TTC549 (cell line): ENCODE measurements around the gene DUSP7.
"Not testable (repeated sequence)": the region's sequence is repeated elsewhere in the genome, so short reads cannot be mapped to it uniquely, and the experiment has no call there.

Experiments
- FAIRE-seq: peaks from 2 replicates; lab custom pipeline; 2012; peaks lifted over from hg19 to GRCh38; lab: Jason Lieb, UNC

DUSP7 gene

GRCh38 chr3:52046902-52047239, 9.5 kb downstream of the DUSP7 start:
- FAIRE-seq: no peak

- no peak for FAIRE-seq
These were observed 10.0 kb downstream of the DUSP7 start for GRCh38 chr3:52046186-52046901.

GRCh38 chr3:52044869-52045619, 11.3 kb downstream of the DUSP7 start:
- FAIRE-seq: no peak

- no peak for FAIRE-seq
These were observed 12.6 kb downstream of the DUSP7 start for GRCh38 chr3:52043750-52044149.

DNA sequence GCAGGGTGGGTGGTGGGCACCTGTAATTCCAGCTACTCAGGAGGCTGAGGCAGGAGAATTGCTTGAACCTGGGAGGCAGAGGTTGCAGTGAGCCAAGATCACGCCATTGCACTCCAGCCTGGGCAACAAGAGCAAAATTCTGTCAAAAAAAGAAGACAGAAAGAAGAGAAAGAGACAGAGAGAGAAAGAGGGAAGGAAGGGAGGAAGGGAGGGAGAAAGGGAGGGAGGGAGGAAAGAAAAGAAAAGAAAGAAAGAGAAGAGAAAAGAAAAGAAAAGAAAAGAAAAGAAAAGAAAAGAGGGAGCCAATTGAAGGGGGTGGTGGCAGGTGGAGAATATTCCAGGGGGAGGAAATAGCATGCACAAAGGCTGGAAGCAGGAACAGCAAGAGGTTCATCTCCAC, 13.3 kb downstream of the DUSP7 start:
- not testable (repeated sequence) for FAIRE-seq

GRCh38 chr3:52041118-52041731, 15.1 kb downstream of the DUSP7 start:
- no peak for FAIRE-seq

DNA sequence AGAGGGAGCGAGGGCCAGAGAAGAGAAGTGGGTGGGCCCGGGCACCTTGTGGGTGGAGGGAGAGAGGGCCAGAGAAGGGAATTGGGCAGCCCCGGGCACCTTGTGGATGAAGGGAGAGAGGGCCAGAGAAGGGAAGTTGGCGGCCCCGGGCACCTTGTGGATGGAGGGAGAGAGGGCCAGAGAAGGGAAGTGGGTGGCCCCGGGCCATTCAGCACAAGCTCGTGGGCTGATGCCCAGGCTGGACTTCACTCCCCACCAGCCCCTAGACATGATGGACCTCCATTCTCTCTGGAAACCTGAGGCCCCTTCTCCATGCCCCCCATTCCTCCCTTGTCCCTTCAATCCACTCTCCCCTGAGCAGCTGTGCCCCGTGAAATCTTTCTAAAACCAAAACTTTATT, 15.8 kb downstream of the DUSP7 start:
- FAIRE-seq: no peak

DNA sequence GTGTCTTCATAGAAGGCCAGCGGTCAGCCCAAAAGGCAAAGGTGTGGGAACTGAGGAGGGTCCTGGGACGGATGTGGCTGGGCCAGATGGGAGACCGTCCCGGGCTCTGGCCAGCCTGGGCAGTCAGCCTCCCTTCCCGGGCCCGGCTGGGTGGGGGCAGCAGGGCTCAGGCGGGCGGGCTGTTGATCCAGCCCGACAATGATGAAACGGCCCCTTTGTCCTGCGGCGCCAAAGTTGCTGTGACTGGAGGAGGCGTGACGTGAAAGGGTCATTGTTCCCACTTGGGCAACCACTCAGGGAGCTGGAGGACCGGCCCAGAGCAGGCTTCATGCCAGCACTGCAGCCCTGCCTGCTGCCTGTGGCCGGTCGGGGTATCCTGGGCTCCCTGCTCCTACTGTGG, 16.5 kb downstream of the DUSP7 start:
- FAIRE-seq: no peak

GRCh38 chr3:52039426-52039825, 16.9 kb downstream of the DUSP7 start:
- no peak for FAIRE-seq

- no peak for FAIRE-seq
These were observed 18.1 kb downstream of the DUSP7 start for GRCh38 chr3:52038227-52038626.

DNA sequence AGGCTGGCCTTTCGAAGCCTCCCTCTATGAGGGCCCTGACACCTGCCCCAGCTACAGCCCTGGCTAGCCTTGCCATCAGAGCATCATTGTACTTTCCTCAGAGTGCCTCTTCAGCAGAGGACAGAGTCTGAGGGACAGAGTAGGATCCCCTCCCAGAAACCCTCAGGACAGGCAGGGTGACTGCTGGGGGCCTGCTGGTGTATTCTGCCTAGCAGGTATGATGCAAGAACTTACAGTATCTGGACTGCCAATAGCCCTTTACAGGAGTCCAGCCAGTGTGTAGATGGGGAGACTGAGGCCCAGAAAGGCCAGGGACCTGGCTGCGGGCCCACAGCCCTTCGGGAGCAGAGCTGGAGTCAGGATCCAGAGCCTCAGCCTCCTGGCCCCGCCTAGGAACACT, 19.1 kb downstream of the DUSP7 start:
- no peak for FAIRE-seq

- FAIRE-seq: no peak
These were observed 19.5 kb downstream of the DUSP7 start for GRCh38 chr3:52036829-52037228.

DNA sequence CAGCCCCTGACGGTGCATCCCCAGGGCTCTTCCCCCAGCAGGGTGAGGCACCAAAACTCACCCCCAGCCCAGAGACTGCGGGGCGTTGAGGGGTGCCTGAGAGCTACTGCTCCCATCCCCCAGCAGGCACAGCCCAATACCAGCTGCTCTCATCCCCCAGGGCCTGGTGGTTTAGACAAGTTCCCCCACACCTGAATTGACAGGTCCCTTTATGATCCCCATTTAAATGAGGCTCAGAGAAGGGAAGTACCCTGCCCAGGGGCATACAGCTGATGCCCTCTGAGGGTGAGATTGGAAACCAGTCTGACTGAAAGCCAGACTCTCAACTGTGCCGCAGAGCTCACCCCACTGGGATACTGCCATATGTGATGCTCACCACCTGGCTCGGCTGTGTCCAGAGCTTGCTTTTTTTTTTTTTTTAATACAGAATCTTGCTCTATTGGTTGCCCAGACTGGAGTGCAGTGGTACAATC, 20.1 kb downstream of the DUSP7 start:
- no peak for FAIRE-seq

- FAIRE-seq: no peak
These were observed 21.7 kb downstream of the DUSP7 start for GRCh38 chr3:52034651-52035050.

- FAIRE-seq: no peak
These were observed 22.2 kb downstream of the DUSP7 start for GRCh38 chr3:52034212-52034611.

DNA sequence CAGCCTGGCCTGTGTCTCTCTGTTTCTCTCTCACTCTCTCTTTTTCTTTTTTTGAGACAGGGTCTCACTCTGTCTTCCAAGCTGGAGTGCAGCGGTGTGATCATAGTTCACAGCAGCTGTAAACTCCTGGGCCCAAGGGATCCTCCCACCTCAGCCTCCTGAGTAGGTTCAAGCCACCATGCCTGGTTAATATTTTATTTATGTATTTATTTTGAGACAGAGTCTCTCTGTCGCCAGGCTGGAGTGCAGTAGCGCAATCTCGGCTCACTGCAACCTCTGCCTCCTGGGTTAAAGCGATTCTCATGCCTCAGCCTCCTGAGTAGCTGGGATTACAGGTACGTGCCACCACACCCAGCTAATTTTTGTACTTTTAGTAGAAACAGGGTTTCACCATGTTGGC, 22.6 kb downstream of the DUSP7 start:
- FAIRE-seq: not testable (repeated sequence)

- FAIRE-seq: no peak
These were observed 23.5 kb downstream of the DUSP7 start for GRCh38 chr3:52032702-52033408.

DNA sequence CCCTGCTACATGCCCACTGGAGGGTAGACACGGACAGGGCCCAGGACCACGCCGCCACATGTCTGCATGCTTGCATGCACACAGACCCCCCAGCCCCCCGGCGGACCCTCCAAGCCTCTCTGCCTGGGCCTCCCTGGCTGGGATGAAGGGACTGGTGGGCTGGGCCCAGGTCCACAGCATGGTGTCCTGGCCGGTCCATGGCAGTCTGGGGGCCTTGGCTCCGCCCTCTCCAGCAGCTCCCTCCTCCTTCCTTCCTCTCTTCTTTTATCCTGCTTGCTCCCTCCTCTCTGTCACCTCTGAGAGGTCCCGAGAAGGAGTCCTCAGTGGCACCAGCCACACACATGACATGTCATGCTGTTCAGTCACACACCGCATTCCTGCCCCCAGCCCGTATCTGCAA, 24.5 kb downstream of the DUSP7 start:
- no peak for FAIRE-seq

DNA sequence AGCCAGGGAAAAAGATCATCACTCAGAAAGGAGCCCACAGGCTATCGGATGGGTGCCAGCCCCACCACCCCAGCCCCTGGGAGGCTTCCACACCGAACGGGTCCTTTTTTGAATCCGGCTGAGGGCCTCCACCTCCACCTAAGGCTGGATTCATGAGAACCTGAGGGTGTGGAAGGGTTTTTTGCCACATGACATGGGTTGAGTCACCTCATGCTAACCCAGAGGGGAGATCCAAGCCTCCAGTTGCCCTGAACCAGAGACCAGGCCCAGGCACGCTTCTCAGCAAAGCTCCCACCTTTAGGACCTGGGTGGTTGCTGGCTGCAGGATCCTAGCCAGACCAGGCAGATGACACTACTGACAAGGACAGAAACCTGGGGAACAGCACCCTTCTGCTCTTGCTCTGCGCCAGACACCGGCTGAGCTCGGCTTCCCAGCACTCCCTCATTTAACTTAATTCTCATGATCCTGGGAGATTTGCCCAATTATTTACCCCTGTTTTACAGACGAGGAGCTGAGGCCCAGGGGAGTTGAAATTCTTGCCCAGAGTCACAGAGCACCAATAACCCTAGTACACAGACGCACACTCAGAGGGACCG, 25.6 kb downstream of the DUSP7 start:
- FAIRE-seq: no peak

DNA sequence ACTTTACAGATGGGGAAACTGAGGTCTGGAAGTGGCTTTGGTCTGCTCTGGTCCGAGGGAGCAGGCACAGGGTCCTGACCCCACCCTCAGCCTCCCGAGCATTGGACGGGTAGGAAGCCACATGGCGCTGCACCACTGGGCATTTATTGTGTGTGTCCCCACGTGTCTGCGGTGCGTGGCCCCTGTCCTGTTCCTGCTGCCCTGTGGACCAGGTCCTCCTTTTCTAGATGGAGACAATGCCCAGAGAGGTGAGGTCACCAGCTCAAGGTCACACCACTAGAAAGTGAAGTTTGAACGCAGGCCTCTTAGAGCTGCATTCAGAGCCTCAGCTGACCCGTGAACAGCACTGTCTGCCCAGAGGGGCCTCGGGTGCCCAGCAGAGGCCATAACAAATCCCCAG, 26.8 kb downstream of the DUSP7 start:
- no peak for FAIRE-seq

- FAIRE-seq: no peak
These were observed 27.3 kb downstream of the DUSP7 start for GRCh38 chr3:52029053-52029452.

DNA sequence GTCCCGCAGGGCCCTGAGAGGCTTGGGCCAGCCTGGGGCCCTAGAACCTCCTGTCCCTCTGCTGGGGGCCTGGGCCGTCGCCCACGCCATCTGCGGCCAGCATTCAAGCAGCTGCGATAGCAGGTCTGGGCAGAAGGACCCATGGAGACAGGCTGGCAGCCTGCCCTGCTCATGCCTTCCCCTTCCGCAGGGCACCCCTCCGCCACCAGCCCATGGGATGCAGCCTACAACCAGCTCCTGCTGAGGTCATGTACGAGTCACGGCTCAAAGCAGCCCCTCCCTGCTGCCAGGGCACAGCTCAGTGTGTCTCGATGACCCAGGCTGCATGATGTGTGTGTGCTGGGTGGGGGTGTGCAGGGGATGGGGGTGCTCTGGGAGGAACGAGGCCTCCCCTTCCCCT, 27.8 kb downstream of the DUSP7 start:
- FAIRE-seq: no peak
